Measurements from ENCODE around the gene IPO5.
"Not testable (repeated sequence)": the region's sequence is repeated elsewhere in the genome, so short reads cannot be mapped to it uniquely, and the experiment has no call there.

The IPO5 gene

GRCh38 chr13:97953376-97953970, at the start of gene IPO5:
IPO5 (plus strand) TSS chr13:97953675; CDS start chr13:97976697, 23,022 bp downstream.
- DNase-seq, result no peak

GRCh38 chr13:97904059-97904458, 49.4 kb upstream of the IPO5 start:
- no peak for DNase-seq

GRCh38 chr13:97905517-97905916, 48.0 kb upstream of the IPO5 start:
- DNase-seq, result no peak

GRCh38 chr13:97911311-97912138, 42.0 kb upstream of the IPO5 start:
- no peak for DNase-seq

GRCh38 chr13:97912139-97912535, 41.3 kb upstream of the IPO5 start:
- DNase-seq, result no peak

- no peak for DNase-seq
These were observed 40.3 kb upstream of the IPO5 start for GRCh38 chr13:97913206-97913605.

- no peak for DNase-seq
These were observed 38.9 kb upstream of the IPO5 start for GRCh38 chr13:97914540-97914939.

- DNase-seq, result no peak
These were observed 32.2 kb upstream of the IPO5 start for GRCh38 chr13:97921176-97921816.

- no peak for DNase-seq
These were observed 25.2 kb upstream of the IPO5 start for GRCh38 chr13:97928301-97928700.

GRCh38 chr13:97932036-97932435, 21.4 kb upstream of the IPO5 start:
- no peak for DNase-seq

GRCh38 chr13:97932647-97933046, 20.8 kb upstream of the IPO5 start:
- no peak for DNase-seq

- no peak for DNase-seq
These were observed 19.7 kb upstream of the IPO5 start for GRCh38 chr13:97933776-97934175.

GRCh38 chr13:97934590-97934989, 18.9 kb upstream of the IPO5 start:
- DNase-seq, result no peak

GRCh38 chr13:97935071-97935470, 18.4 kb upstream of the IPO5 start:
- DNase-seq, result no peak

- no peak for DNase-seq
These were observed 17.4 kb upstream of the IPO5 start for GRCh38 chr13:97936036-97936435.

GRCh38 chr13:97938706-97939475, 14.6 kb upstream of the IPO5 start:
- DNase-seq, result no peak

- DNase-seq, result no peak
These were observed 9.0 kb upstream of the IPO5 start for GRCh38 chr13:97944396-97945029.

GRCh38 chr13:97945342-97945741, 8.1 kb upstream of the IPO5 start:
- DNase-seq, result no peak

- DNase-seq, result no peak
These were observed 7.6 kb upstream of the IPO5 start for GRCh38 chr13:97945792-97946419.

GRCh38 chr13:97946951-97947588, 6.4 kb upstream of the IPO5 start:
- no peak for DNase-seq

- no peak for DNase-seq
These were observed 5.4 kb upstream of the IPO5 start for GRCh38 chr13:97948041-97948440.

GRCh38 chr13:97949316-97949715, 4.2 kb upstream of the IPO5 start:
- not testable (repeated sequence) for DNase-seq
